HepG2 (cell line): Measurements from ENCODE around the gene BCL2L1. TPM values are rescaled to one million over a fixed set of nuclear protein-coding genes. Genes with fewer than 3 reads are reported as not detected.

Experiments used
- ATF6 ChIP-seq: sonication (generic); formaldehyde crosslinking; conservative IDR thresholded peaks from 2 replicates; pipeline ENCODE4 v1.4.0; 2020; ENCODE audit warnings: missing genetic modification reagents
- FIP1L1 ChIP-seq: fragments of 200-400 bp; formaldehyde crosslinking; IDR thresholded peaks from 2 replicates; pipeline ENCODE4 v1.6.1; 2018; ENCODE audit warnings: low read depth, mild to moderate bottlenecking, low read length, moderate library complexity, borderline replicate concordance; ENCODE audit not compliant: insufficient read depth
- KIAA2018 ChIP-seq: sonication (generic); formaldehyde crosslinking; IDR thresholded peaks from 2 replicates; pipeline ENCODE4 v1.5.0; 2020; ENCODE audit warnings: mild to moderate bottlenecking, missing genetic modification reagents, borderline replicate concordance
- ZBED4 ChIP-seq: sonication (generic); formaldehyde crosslinking; IDR thresholded peaks from 2 replicates; pipeline ENCODE4 v1.4.0; 2020; ENCODE audit warnings: missing genetic modification reagents, borderline replicate concordance
- ZC3H13 ChIP-seq: sonication (generic); formaldehyde crosslinking; IDR thresholded peaks from 2 replicates; pipeline ENCODE4 v1.8.1; 2023; ENCODE audit warnings: mild to moderate bottlenecking, missing genetic modification reagents, moderate library complexity
- ZC3H4 ChIP-seq: sonication (generic); formaldehyde crosslinking; IDR thresholded peaks from 2 replicates; pipeline ENCODE4 v1.4.0; 2020; ENCODE audit warnings: missing genetic modification reagents, borderline replicate concordance
- ZNF503 ChIP-seq: sonication (generic); formaldehyde crosslinking; IDR thresholded peaks from 2 replicates; pipeline ENCODE4 v1.4.0; 2020; ENCODE audit warnings: missing genetic modification reagents
- ZNF619 ChIP-seq: sonication (generic); formaldehyde crosslinking; IDR thresholded peaks from 2 replicates; pipeline ENCODE4 v1.4.0; 2020; ENCODE audit warnings: mild to moderate bottlenecking, missing genetic modification reagents
- polyA plus RNA-seq, 8 experiments: library from polyadenylated mRNA; depleted of rRNA in 3 of 8; stranded (reverse) in 7 of 8; unstranded in 1 of 8; fragments of >200 nt; fragmentation: Illumina TruSeq in 4 of 8; extraction: Trizol in 4 of 8; gene quantifications; 2 replicates each; pipeline versions ENCODE4 v1.2.1 to v1.2.3, GENCODE V29; 2011 to 2016; ENCODE audit warnings: low read depth in 4 of 8, missing spikeins in 1 of 8, mixed read lengths in 1 of 8; ENCODE audit not compliant: insufficient read depth in 1 of 8
- total RNA-seq, 5 experiments: library from RNA; depleted of rRNA; stranded (reverse); fragments of >200 nt; fragmentation: Illumina TruSeq; extraction: Trizol; gene quantifications; 2 replicates each; pipeline ENCODE4 v1.2.3, GENCODE V29; 2016; ENCODE audit warnings: low read depth in 1 of 5

BCL2L1 gene
- total and polyA plus RNA-seq, 2 of the 13 experiments (the other 11 are each of a cell fraction or from before 2014, with no cell fraction given), result 164 to 258 TPM

- no peak for TF ChIP-seq KIAA2018 (CRISPR knock-in tag)
- 0 out of 2 replicates have a peak, but pooled peaks have one; percentile 66 for TF ChIP-seq ATF6 (CRISPR knock-in tag)
- TF ChIP-seq ZNF503 (CRISPR knock-in tag), result peak; percentile 97
- peak; percentile 54; the same call in 1 of the 2 replicates for TF ChIP-seq ZNF619 (CRISPR knock-in tag)
- no peak for TF ChIP-seq FIP1L1
- peak; percentile 88 for TF ChIP-seq ZC3H13
- TF ChIP-seq ZC3H4 (CRISPR knock-in tag), result no peak; the same call in 1 of the 2 replicates
- TF ChIP-seq ZBED4 (CRISPR knock-in tag), result peak; percentile 57; the same call in 1 of the 2 replicates
Observed at GRCh38 chr20:31695849-31696804, 26.5 kb downstream of the BCL2L1 start (continued).
